Duodenal mucosa (tissue), 2 donors: ENCODE measurements around the gene ZNF629.
"Not testable (repeated sequence)": the region's sequence is repeated elsewhere in the genome, so short reads cannot be mapped to it uniquely, and the experiment has no call there.

ENCODE experiments used
- H3K27ac ChIP-seq: one replicate; pipeline ENCODE4 v1.7.0; 2013; ENCODE audit warnings: low read depth, low read length
- H3K27me3 ChIP-seq, 2 donors: one replicate each; pipeline ENCODE4 v1.7.0; 2013; ENCODE audit warnings: low read length in 2 of 2, control low read depth in 1 of 2; ENCODE audit not compliant: insufficient read depth in 2 of 2, control insufficient read depth in 1 of 2
- H3K36me3 ChIP-seq, 2 donors: one replicate each; pipeline ENCODE4 v1.7.0; 2013; ENCODE audit warnings: low read length in 2 of 2, control low read depth in 1 of 2; ENCODE audit not compliant: insufficient read depth in 2 of 2, control insufficient read depth in 1 of 2
- H3K4me1 ChIP-seq, 2 donors: one replicate each; pipeline ENCODE4 v1.7.0; 2013; ENCODE audit warnings: low read length in 2 of 2, control low read depth in 1 of 2; ENCODE audit not compliant: insufficient read depth in 2 of 2, control insufficient read depth in 1 of 2
- H3K4me3 ChIP-seq, 2 donors: one replicate each; pipeline ENCODE4 v1.7.0; 2013; ENCODE audit warnings: low read length in 2 of 2, low read depth in 1 of 2
- H3K9ac ChIP-seq, 2 donors: one replicate each; pipeline ENCODE4 v1.7.0; 2013; ENCODE audit warnings: low read length in 2 of 2, low read depth in 1 of 2
- H3K9me3 ChIP-seq, 2 donors: one replicate each; pipeline ENCODE4 v1.7.0; 2013; ENCODE audit warnings: low read length in 2 of 2, control low read depth in 1 of 2; ENCODE audit not compliant: control insufficient read depth in 1 of 2

ZNF629 gene

GRCh38 chr16:30786936-30787612 lies at the start of gene ZNF629:
Gene ZNF629 (minus strand): TSS chr16:30787205. CDS start chr16:30784482, 2,723 bp downstream.
- no peaks in the 10 kb centered on the region for H3K9me3 ChIP-seq
- peaks cover 11 to 17% of the 10 kb centered on the region in 2 donors for H3K4me1 ChIP-seq
- peaks cover 5 to 15% of the 10 kb centered on the region in 2 donors for H3K36me3 ChIP-seq
- peak within 1 kb of the TSS; percentile 80 to 90 for H3K9ac ChIP-seq
- no peaks in the 10 kb centered on the region for H3K27me3 ChIP-seq
- H3K4me3 ChIP-seq = peak within 1 kb of the TSS; percentile 88 to 91
- H3K27ac ChIP-seq = peak within 1 kb of the TSS; percentile 36

- Histone ChIP-seq H3K27ac (no peak overlapping the region), H3K9me3 (no peaks in the 10 kb centered on the region), H3K9ac (no peak overlapping the region), H3K4me1 (peaks cover 10 to 14% of the 10 kb centered on the region in 2 donors), H3K36me3 (no peaks in the 10 kb centered on the region), H3K27me3 (no peaks in the 10 kb centered on the region), H3K4me3 (no peak overlapping the region)
These were observed 47.2 kb upstream of the ZNF629 start for GRCh38 chr16:30834130-30834740.

- no peaks in the 10 kb centered on the region for H3K36me3 ChIP-seq
- H3K9me3 ChIP-seq = no peaks in the 10 kb centered on the region
- no peak overlapping the region for H3K9ac ChIP-seq
- H3K4me3 ChIP-seq = no peak overlapping the region
- no peak overlapping the region for H3K27ac ChIP-seq
- H3K4me1 ChIP-seq = peaks cover 7 to 8% of the 10 kb centered on the region in 2 donors
- no peaks in the 10 kb centered on the region for H3K27me3 ChIP-seq
These were observed 43.0 kb upstream of the ZNF629 start for GRCh38 chr16:30830072-30830417.

- no peak overlapping the region for H3K27ac ChIP-seq
- peak overlapping the region in 1 of 2 donors; percentile 11 for H3K9ac ChIP-seq
- H3K27me3 ChIP-seq = no peaks in the 10 kb centered on the region
- H3K4me1 ChIP-seq = peaks cover 7 to 8% of the 10 kb centered on the region in 2 donors
- H3K36me3 ChIP-seq = no peaks in the 10 kb centered on the region
- H3K9me3 ChIP-seq = no peaks in the 10 kb centered on the region
- H3K4me3 ChIP-seq = peak overlapping the region in 1 of 2 donors; percentile 39
These were observed 42.4 kb upstream of the ZNF629 start for GRCh38 chr16:30829130-30830071.

GRCh38 chr16:30821891-30822290 lies 34.9 kb upstream of the ZNF629 start:
- Histone ChIP-seq H3K4me3 (no peak overlapping the region), H3K9me3 (no peaks in the 10 kb centered on the region), H3K36me3 (no peaks in the 10 kb centered on the region), H3K27ac (no peak overlapping the region), H3K9ac (no peak overlapping the region), H3K4me1 (no peaks in the 10 kb centered on the region), H3K27me3 (no peaks in the 10 kb centered on the region)

- H3K9me3 ChIP-seq, H3K4me1 ChIP-seq, H3K27me3 ChIP-seq, H3K4me3 ChIP-seq, H3K9ac ChIP-seq, H3K36me3 ChIP-seq, H3K27ac ChIP-seq: not testable (repeated sequence)
These were observed 34.4 kb upstream of the ZNF629 start for GRCh38 chr16:30821441-30821840.

GRCh38 chr16:30820952-30821421 lies 34.0 kb upstream of the ZNF629 start:
- no peak overlapping the region for H3K27ac ChIP-seq
- H3K36me3 ChIP-seq = no peaks in the 10 kb centered on the region
- H3K27me3 ChIP-seq = no peaks in the 10 kb centered on the region
- no peaks in the 10 kb centered on the region for H3K9me3 ChIP-seq
- H3K4me3 ChIP-seq = no peak overlapping the region
- H3K9ac ChIP-seq = no peak overlapping the region
- no peaks in the 10 kb centered on the region for H3K4me1 ChIP-seq

- Histone ChIP-seq H3K9me3 (no peaks in the 10 kb centered on the region), H3K27ac (no peak overlapping the region), H3K4me1 (peaks cover 4 to 7% of the 10 kb centered on the region in 2 donors), H3K4me3 (no peak overlapping the region), H3K9ac (no peak overlapping the region), H3K27me3 (no peaks in the 10 kb centered on the region), H3K36me3 (no peaks in the 10 kb centered on the region)
These were observed 29.8 kb upstream of the ZNF629 start for GRCh38 chr16:30816769-30817168.

GRCh38 chr16:30813821-30814189 lies 26.8 kb upstream of the ZNF629 start:
- peak overlapping the region; percentile 73 to 75 for H3K9ac ChIP-seq
- H3K9me3 ChIP-seq = no peaks in the 10 kb centered on the region
- H3K27me3 ChIP-seq = no peaks in the 10 kb centered on the region
- peak overlapping the region; percentile 28 for H3K27ac ChIP-seq
- H3K4me3 ChIP-seq = peak overlapping the region; percentile 76 to 80
- H3K36me3 ChIP-seq = no peaks in the 10 kb centered on the region
- peaks cover 4 to 7% of the 10 kb centered on the region in 2 donors for H3K4me1 ChIP-seq

- H3K36me3 ChIP-seq, H3K27ac ChIP-seq, H3K9me3 ChIP-seq, H3K9ac ChIP-seq, H3K27me3 ChIP-seq, H3K4me3 ChIP-seq: not testable (repeated sequence)
- peaks cover 11 to 19% of the 10 kb centered on the region in 2 donors for H3K4me1 ChIP-seq
These were observed 22.7 kb upstream of the ZNF629 start for GRCh38 chr16:30809675-30810074.
